Naive thymus-derived CD4-positive, alpha-beta T cell (primary cell): Measurements from ENCODE around the gene LCLAT1. TPM values are rescaled to one million over a fixed set of nuclear protein-coding genes. Genes with fewer than 3 reads are reported as not detected.

ENCODE experiments used
- ATAC-seq: fragments of 150-1000 bp; cut with Tn5 transposase; 2 replicates; pipeline ENCODE4 v1.10.0; 2021; ENCODE audit warnings: mild to moderate bottlenecking, moderate library complexity
- CTCF ChIA-PET: fragments of 350-600 bp; sonication (Branson Sonifier 250); formaldehyde crosslinking; loops from one replicate; lab custom pipeline; 2021; ENCODE audit warnings: antibody characterized with exemption; lab: Charles Lee
- POLR2A ChIA-PET: fragments of 350-600 bp; sonication (Branson Sonifier 250); formaldehyde crosslinking; loops from one replicate; lab custom pipeline; 2021; ENCODE audit warnings: antibody characterized with exemption, inconsistent platforms; lab: Charles Lee
- DNase-seq, 9 donors: peaks; one replicate each; pipeline versions ENCODE4 v3.0.0 to v3.0.0-alpha.2; 2020 to 2022; ENCODE audit warnings: mixed read lengths in 1 of 9
- H3K27ac ChIP-seq: one replicate; pipeline ENCODE4 v1.7.0; 2013; ENCODE audit warnings: mild to moderate bottlenecking, low read depth, low read length, moderate library complexity
- H3K27me3 ChIP-seq, 2 donors: one replicate each; pipeline ENCODE4 v1.7.0; 2013; ENCODE audit warnings: low read length in 2 of 2, mild to moderate bottlenecking in 2 of 2, moderate library complexity in 2 of 2; ENCODE audit not compliant: control insufficient read depth in 2 of 2, insufficient read depth in 2 of 2
- H3K36me3 ChIP-seq, 3 experiments: 1 replicate in 2 of 3; 2 replicates in 1 of 3; pipeline ENCODE4 v1.7.0; 2013; ENCODE audit warnings: low read length in 3 of 3, mild to moderate bottlenecking in 3 of 3, moderate library complexity in 1 of 3; ENCODE audit not compliant: insufficient read depth in 3 of 3, control insufficient read depth in 2 of 3
- H3K4me1 ChIP-seq, 2 donors: one replicate each; pipeline ENCODE4 v1.7.0; 2013; ENCODE audit warnings: low read length in 2 of 2, mild to moderate bottlenecking in 2 of 2, moderate library complexity in 1 of 2; ENCODE audit not compliant: control insufficient read depth in 2 of 2, insufficient read depth in 2 of 2
- H3K4me3 ChIP-seq: 2 replicates; pipeline ENCODE4 v1.7.0; 2013; ENCODE audit warnings: mild to moderate bottlenecking, low read length
- H3K9me3 ChIP-seq, 3 experiments: 1 replicate in 2 of 3; 2 replicates in 1 of 3; pipeline ENCODE4 v1.7.0; 2013; ENCODE audit warnings: low read length in 3 of 3; ENCODE audit not compliant: control insufficient read depth in 2 of 3
- H3K27ac Mint-ChIP-seq, 9 donors: one replicate each; pipeline ENCODE4 v1.8.0; 2020 to 2022; ENCODE audit warnings: mixed read lengths in 9 of 9, mild to moderate bottlenecking in 8 of 9, moderate library complexity in 5 of 9, inconsistent platforms in 2 of 9
- H3K27me3 Mint-ChIP-seq, 5 donors: one replicate each; pipeline ENCODE4 v1.8.0; 2021 to 2022; ENCODE audit warnings: mixed read lengths in 5 of 5, mild to moderate bottlenecking in 1 of 5
- H3K36me3 Mint-ChIP-seq, 5 donors: one replicate each; pipeline ENCODE4 v1.8.0; 2020 to 2022; ENCODE audit warnings: mixed read lengths in 5 of 5, mild to moderate bottlenecking in 3 of 5, inconsistent platforms in 1 of 5
- H3K4me1 Mint-ChIP-seq, 7 donors: one replicate each; pipeline ENCODE4 v1.8.0; 2020 to 2022; ENCODE audit warnings: mixed read lengths in 7 of 7, mild to moderate bottlenecking in 3 of 7, inconsistent platforms in 1 of 7
- H3K4me3 Mint-ChIP-seq, 10 donors: one replicate each; pipeline ENCODE4 v1.8.0; 2020 to 2022; ENCODE audit warnings: mild to moderate bottlenecking in 10 of 10, mixed read lengths in 10 of 10, moderate library complexity in 6 of 10, inconsistent platforms in 2 of 10
- H3K9me3 Mint-ChIP-seq, 11 donors: one replicate each; pipeline ENCODE4 v1.8.0; 2020 to 2022; ENCODE audit warnings: mixed read lengths in 11 of 11, mild to moderate bottlenecking in 4 of 11, inconsistent platforms in 1 of 11, moderate library complexity in 1 of 11
- intact Hi-C, 2 donors: fragments of 100-400 bp; cut with micrococcal nuclease; formaldehyde crosslinking; loops; one replicate each; pipeline ENCODE4 v1.15.1; 2023
- polyA plus RNA-seq, 2 donors: library from polyadenylated mRNA; unstranded; fragments of 300-500 nt; fragmentation: Illumina TruSeq; gene quantifications; one replicate each; pipeline ENCODE4 v1.2.3, GENCODE V29; 2021
- total RNA-seq, 6 experiments: library from RNA in 5 of 6; stranded (reverse) in 5 of 6; gene quantifications; 1 replicate in 5 of 6; 2 replicates in 1 of 6; pipeline ENCODE4 v1.2.3 and lab custom pipeline; 2021 to 2026

Gene LCLAT1
- total RNA-seq (10 to 100 TPM; 18.2 to 25.2 (median 22.2) TPM), polyA plus RNA-seq (10 to 100 TPM; 16.2 to 37.6 TPM), total RNA-seq (lab: John Stamatoyannopoulos, UW) (21.1 reads per million, percentile 51 among the genes with 10 or more reads in this experiment)

GRCh38 chr2:30447149-30448045, at the start of gene LCLAT1:
TSS of gene LCLAT1 (plus strand) at chr2:30447246. CDS start at chr2:30525591, 78,345 bp downstream.
- peaks cover 10 to 18% of the 10 kb centered on the region in 2 donors for H3K4me1 ChIP-seq
- ChIA-PET POLR2A (interaction anchor here (0.6 to 3.2 kb wide), 19 partner anchors 9 to 329 kb away, joined by 3 to 32 read pairs (median 5); partner anchors contain the start of gene YPEL5), CTCF (interaction anchor here (0.6 to 2.4 kb wide), 7 partner anchors 13 to 238 kb away, joined by 3 to 14 read pairs (median 4); no protein-coding TSS in a partner anchor)
- H3K27me3 Mint-ChIP-seq: no peaks in the 10 kb centered on the region
- peaks cover 0 to 11% (median 4%) of the 10 kb centered on the region in 5 donors for H3K36me3 Mint-ChIP-seq
- peak within 1 kb of the TSS; percentile 86 to 97 (median 95) for H3K4me3 Mint-ChIP-seq
- H3K36me3 ChIP-seq: peaks cover 0 to 6% (median 0%) of the 10 kb centered on the region in 3 experiments
- peak within 1 kb of the TSS; percentile 89 for H3K4me3 ChIP-seq
- DNase-seq: peak; percentile 72 to 91 (median 86)
- peaks cover 0 to 1% (median 0%) of the 10 kb centered on the region in 11 donors for H3K9me3 Mint-ChIP-seq
- peak within 1 kb of the TSS; percentile 92 to 99 (median 97) for H3K27ac Mint-ChIP-seq
- no peaks in the 10 kb centered on the region for H3K9me3 ChIP-seq
- H3K4me1 Mint-ChIP-seq: peaks cover 23 to 56% (median 48%) of the 10 kb centered on the region in 7 donors
- peak; percentile 89 for ATAC-seq
- no peaks in the 10 kb centered on the region for H3K27me3 ChIP-seq
- peak within 1 kb of the TSS; percentile 91 for H3K27ac ChIP-seq
- intact Hi-C loops: loop anchor here (1.0 to 5.0 kb wide), 14 partner anchors 8 to 301 kb away; partner anchors contain the start of genes LBH (in 1 of the 2) and YPEL5 (in 1 of the 2)

- Histone ChIP-seq H3K27me3 (no peaks in the 10 kb centered on the region), H3K36me3 (no peaks in the 10 kb centered on the region), H3K27ac (no peak overlapping the region), H3K9me3 (no peaks in the 10 kb centered on the region), H3K4me1 (no peaks in the 10 kb centered on the region), H3K4me3 (no peak overlapping the region)
- Mint-ChIP-seq H3K4me1 (peaks cover 0 to 18% (median 8%) of the 10 kb centered on the region in 7 donors), H3K36me3 (no peaks in the 10 kb centered on the region), H3K27me3 (peaks cover 0 to 3% (median 0%) of the 10 kb centered on the region in 5 donors), H3K27ac (no peak overlapping the region), H3K9me3 (peaks cover 0 to 2% (median 0%) of the 10 kb centered on the region in 11 donors), H3K4me3 (no peak overlapping the region)
- DNase-seq: no peak
- ATAC-seq: no peak
- intact Hi-C loops: no loop called here
- ChIA-PET CTCF (no interaction called here), POLR2A (no interaction called here)
Observed at GRCh38 chr2:30398084-30398873, 48.8 kb upstream of the LCLAT1 start.

GRCh38 chr2:30400151-30400954, 46.7 kb upstream of the LCLAT1 start:
- intact Hi-C loops: no loop called here
- H3K27ac Mint-ChIP-seq: peak overlapping the region in 1 of 9 donors; percentile 56
- Histone ChIP-seq H3K9me3 (no peaks in the 10 kb centered on the region), H3K27ac (no peak overlapping the region), H3K27me3 (no peaks in the 10 kb centered on the region), H3K36me3 (no peaks in the 10 kb centered on the region), H3K4me1 (peaks cover 0 to 13% of the 10 kb centered on the region in 2 donors), H3K4me3 (no peak overlapping the region)
- no peak overlapping the region for H3K4me3 Mint-ChIP-seq
- DNase-seq: no peak
- ChIA-PET POLR2A (interaction anchor here (0.6 to 1.6 kb wide), 4 partner anchors 58 to 170 kb away, joined by 3 read pairs; no protein-coding TSS in a partner anchor), CTCF (no interaction called here)
- ATAC-seq: no peak
- peaks cover 2 to 36% (median 26%) of the 10 kb centered on the region in 7 donors for H3K4me1 Mint-ChIP-seq
- H3K27me3 Mint-ChIP-seq: no peaks in the 10 kb centered on the region
- H3K9me3 Mint-ChIP-seq: peaks cover 0 to 2% (median 0%) of the 10 kb centered on the region in 11 donors
- peaks cover 0 to 2% (median 0%) of the 10 kb centered on the region in 5 donors for H3K36me3 Mint-ChIP-seq

- Histone ChIP-seq H3K27me3 (no peaks in the 10 kb centered on the region), H3K4me1 (peaks cover 0 to 17% of the 10 kb centered on the region in 2 donors), H3K4me3 (no peak overlapping the region), H3K36me3 (no peaks in the 10 kb centered on the region), H3K27ac (no peak overlapping the region), H3K9me3 (no peaks in the 10 kb centered on the region)
- intact Hi-C loops: no loop called here
- no peak for ATAC-seq
- ChIA-PET CTCF (no interaction called here), POLR2A (no interaction called here)
- Mint-ChIP-seq H3K4me1 (peaks cover 5 to 57% (median 29%) of the 10 kb centered on the region in 7 donors), H3K27ac (peak overlapping the region in 2 of 9 donors; percentile 16 to 22), H3K4me3 (no peak overlapping the region), H3K36me3 (peaks cover 0 to 4% (median 0%) of the 10 kb centered on the region in 5 donors), H3K9me3 (peaks cover 0 to 2% (median 0%) of the 10 kb centered on the region in 11 donors), H3K27me3 (no peaks in the 10 kb centered on the region)
- no peak for DNase-seq
Observed at GRCh38 chr2:30402441-30403182, 44.4 kb upstream of the LCLAT1 start.

GRCh38 chr2:30403592-30404312, 43.3 kb upstream of the LCLAT1 start:
- Mint-ChIP-seq H3K27ac (peak overlapping the region in 1 of 9 donors; percentile 6), H3K9me3 (no peaks in the 10 kb centered on the region), H3K36me3 (peaks cover 0 to 4% (median 0%) of the 10 kb centered on the region in 5 donors), H3K27me3 (no peaks in the 10 kb centered on the region), H3K4me3 (no peak overlapping the region), H3K4me1 (peaks cover 16 to 68% (median 40%) of the 10 kb centered on the region in 7 donors)
- intact Hi-C loops: no loop called here
- H3K4me1 ChIP-seq: peaks cover 0 to 25% of the 10 kb centered on the region in 2 donors
- no peak overlapping the region for H3K4me3 ChIP-seq
- CTCF ChIA-PET: no interaction called here
- ATAC-seq: no peak
- no peaks in the 10 kb centered on the region for H3K9me3 ChIP-seq
- DNase-seq: no peak
- no peak overlapping the region for H3K27ac ChIP-seq
- POLR2A ChIA-PET: no interaction called here
- no peaks in the 10 kb centered on the region for H3K27me3 ChIP-seq
- no peaks in the 10 kb centered on the region for H3K36me3 ChIP-seq
